ENCODE measurements around the gene TRMO. TPM values are rescaled to one million over a fixed set of nuclear protein-coding genes. Genes with fewer than 3 reads are reported as not detected.
"Not testable (repeated sequence)": the region's sequence is repeated elsewhere in the genome, so short reads cannot be mapped to it uniquely, and the experiment has no call there.

The TRMO gene
- 10 to 100 TPM; 18.7 to 19.2 TPM for total RNA-seq

- ATAC-seq (peak; percentile 85), DNase-seq (peak; percentile 98)
- peaks cover 2% of the 10 kb centered on the region for H3K27me3 Mint-ChIP-seq (ENCODE audit: low read depth)
- H3K4me3 Mint-ChIP-seq: peak within 1 kb of the TSS; percentile 89
- CTCF ChIA-PET: interaction anchor here (0.6 to 9.8 kb wide), 40 partner anchors 9 to 334 kb away, joined by 3 to 222 read pairs (median 16); partner anchors contain the start of genes ANP32B, HEMGN, NANS and TBC1D2
- peaks cover 49% of the 10 kb centered on the region for H3K4me1 Mint-ChIP-seq (ENCODE audit: low read depth)
- POLR2A ChIA-PET: interaction anchor here (0.6 to 5.8 kb wide), 34 partner anchors 9 to 347 kb away, joined by 3 to 110 read pairs (median 5); partner anchors contain the start of genes ANP32B, CORO2A, NANS and NCBP1
- H3K36me3 Mint-ChIP-seq (ENCODE audit: low read depth): peaks cover 11% of the 10 kb centered on the region
- no peaks in the 10 kb centered on the region for H3K9me3 Mint-ChIP-seq (ENCODE audit: insufficient read depth)
- peak within 1 kb of the TSS; percentile 97 for H3K27ac Mint-ChIP-seq
Observed at GRCh38 chr9:97921959-97922724, at the start of gene TRMO. TSS of gene TRMO (minus strand) at chr9:97922500. CDS start at chr9:97922493, 7 bp downstream.

- ChIA-PET CTCF (interaction anchor here (1.0 to 1.3 kb wide), 3 partner anchors 15 to 46 kb away, joined by 3 to 4 read pairs (median 4); no protein-coding TSS in a partner anchor), POLR2A (interaction anchor here (1.0 to 1.4 kb wide), 3 partner anchors 9 to 49 kb away, joined by 3 to 4 read pairs (median 3); partner anchors contain the start of gene TRMO)
- Mint-ChIP-seq H3K36me3 (ENCODE audit: low read depth) (no peaks in the 10 kb centered on the region), H3K27ac (peak overlapping the region; percentile 37), H3K9me3 (ENCODE audit: insufficient read depth) (no peaks in the 10 kb centered on the region), H3K4me1 (ENCODE audit: low read depth) (peaks cover 12% of the 10 kb centered on the region), H3K4me3 (no peak overlapping the region), H3K27me3 (ENCODE audit: low read depth) (peaks cover 13% of the 10 kb centered on the region)
- ATAC-seq (no peak), DNase-seq (no peak)
Observed at GRCh38 chr9:97970165-97970564, 47.9 kb upstream of the TRMO start.

GRCh38 chr9:97969014-97969413 is 46.7 kb upstream of the TRMO start:
- Mint-ChIP-seq H3K4me1 (ENCODE audit: low read depth) (peaks cover 12% of the 10 kb centered on the region), H3K4me3 (no peak overlapping the region), H3K27me3 (ENCODE audit: low read depth) (peaks cover 13% of the 10 kb centered on the region), H3K9me3 (ENCODE audit: insufficient read depth) (no peaks in the 10 kb centered on the region), H3K36me3 (ENCODE audit: low read depth) (no peaks in the 10 kb centered on the region), H3K27ac (no peak overlapping the region)
- ATAC-seq (no peak), DNase-seq (no peak)
- POLR2A ChIA-PET: no interaction called here
- CTCF ChIA-PET: interaction anchor here (1.3 kb wide), 3 partner anchors 9 to 45 kb away, joined by 3 to 4 read pairs (median 4); no protein-coding TSS in a partner anchor

GRCh38 chr9:97966493-97966892 is 44.2 kb upstream of the TRMO start:
- ChIA-PET CTCF (interaction anchor here (1.0 to 1.6 kb wide), 2 partner anchors 42 to 44 kb away, joined by 3 to 5 read pairs; partner anchors contain the start of gene TRMO), POLR2A (interaction anchor here (0.7 kb wide), 1 partner anchor 25 kb away, joined by 3 read pairs; no protein-coding TSS in a partner anchor)
- H3K27ac Mint-ChIP-seq: no peak overlapping the region
- H3K4me1 Mint-ChIP-seq (ENCODE audit: low read depth): peaks cover 12% of the 10 kb centered on the region
- H3K36me3 Mint-ChIP-seq (ENCODE audit: low read depth): no peaks in the 10 kb centered on the region
- H3K27me3 Mint-ChIP-seq (ENCODE audit: low read depth): peaks cover 13% of the 10 kb centered on the region
- H3K9me3 Mint-ChIP-seq (ENCODE audit: insufficient read depth): no peaks in the 10 kb centered on the region
- no peak overlapping the region for H3K4me3 Mint-ChIP-seq
- ATAC-seq (no peak), DNase-seq (no peak)

- POLR2A ChIA-PET: interaction anchor here (1.1 kb wide), 1 partner anchor 19 kb away, joined by 3 read pairs; the partner anchor contains the start of gene ANP32B
- H3K4me1 Mint-ChIP-seq (ENCODE audit: low read depth): peaks cover 4% of the 10 kb centered on the region
- CTCF ChIA-PET: interaction anchor here (0.6 to 4.6 kb wide), 4 partner anchors 8 to 168 kb away, joined by 3 to 30 read pairs (median 4); partner anchors contain the start of gene TRMO
Observed at GRCh38 chr9:97964901-97965300, 42.6 kb upstream of the TRMO start.

GRCh38 chr9:97963232-97963631 is 40.9 kb upstream of the TRMO start:
- H3K27me3 Mint-ChIP-seq (ENCODE audit: low read depth): peaks cover 13% of the 10 kb centered on the region
- CTCF ChIA-PET: interaction anchor here (0.9 to 4.6 kb wide), 6 partner anchors 8 to 82 kb away, joined by 3 to 30 read pairs (median 4); partner anchors contain the start of gene TRMO
- POLR2A ChIA-PET: interaction anchor here (1.2 kb wide), 1 partner anchor 16 kb away, joined by 3 read pairs; no protein-coding TSS in a partner anchor

More at GRCh38 chr9:97964901-97965300, 42.6 kb upstream of the TRMO start:
- Mint-ChIP-seq H3K9me3 (ENCODE audit: insufficient read depth) (no peaks in the 10 kb centered on the region), H3K27ac (no peak overlapping the region), H3K27me3 (ENCODE audit: low read depth) (peaks cover 13% of the 10 kb centered on the region), H3K4me3 (no peak overlapping the region), H3K36me3 (ENCODE audit: low read depth) (no peaks in the 10 kb centered on the region)
- DNase-seq (no peak), ATAC-seq (no peak)

GRCh38 chr9:97962575-97962974 is 40.3 kb upstream of the TRMO start:
- no peak for ATAC-seq
- Mint-ChIP-seq H3K27ac (no peak overlapping the region), H3K36me3 (ENCODE audit: low read depth) (no peaks in the 10 kb centered on the region), H3K4me1 (ENCODE audit: low read depth) (no peaks in the 10 kb centered on the region), H3K9me3 (ENCODE audit: insufficient read depth) (no peaks in the 10 kb centered on the region), H3K27me3 (ENCODE audit: low read depth) (peaks cover 13% of the 10 kb centered on the region), H3K4me3 (no peak overlapping the region)
- DNase-seq: no peak
- POLR2A ChIA-PET: interaction anchor here (1.2 kb wide), 1 partner anchor 17 kb away, joined by 3 read pairs; no protein-coding TSS in a partner anchor
- CTCF ChIA-PET: interaction anchor here (0.8 to 4.6 kb wide), 6 partner anchors 9 to 63 kb away, joined by 3 to 30 read pairs (median 4); partner anchors contain the start of gene TRMO

More at GRCh38 chr9:97963232-97963631, 40.9 kb upstream of the TRMO start:
- H3K4me3 Mint-ChIP-seq: no peak overlapping the region
- ATAC-seq: no peak
- H3K4me1 Mint-ChIP-seq (ENCODE audit: low read depth): no peaks in the 10 kb centered on the region
- H3K27ac Mint-ChIP-seq: no peak overlapping the region
- H3K36me3 Mint-ChIP-seq (ENCODE audit: low read depth): no peaks in the 10 kb centered on the region
- H3K9me3 Mint-ChIP-seq (ENCODE audit: insufficient read depth): no peaks in the 10 kb centered on the region
- no peak for DNase-seq

- CTCF ChIA-PET: interaction anchor here (0.8 to 4.6 kb wide), 6 partner anchors 9 to 256 kb away, joined by 3 to 30 read pairs (median 4); partner anchors contain the start of gene TRMO
- no peak for ATAC-seq
- no peak for DNase-seq
- no peak overlapping the region for H3K27ac Mint-ChIP-seq
- H3K4me3 Mint-ChIP-seq: no peak overlapping the region
- H3K27me3 Mint-ChIP-seq (ENCODE audit: low read depth): peaks cover 13% of the 10 kb centered on the region
- POLR2A ChIA-PET: interaction anchor here (1.2 kb wide), 1 partner anchor 18 kb away, joined by 3 read pairs; no protein-coding TSS in a partner anchor
- no peaks in the 10 kb centered on the region for H3K9me3 Mint-ChIP-seq (ENCODE audit: insufficient read depth)
- H3K36me3 Mint-ChIP-seq (ENCODE audit: low read depth): no peaks in the 10 kb centered on the region
- H3K4me1 Mint-ChIP-seq (ENCODE audit: low read depth): no peaks in the 10 kb centered on the region
Observed at GRCh38 chr9:97962136-97962535, 39.8 kb upstream of the TRMO start.

- no peaks in the 10 kb centered on the region for H3K9me3 Mint-ChIP-seq (ENCODE audit: insufficient read depth)
- ATAC-seq: no peak
- ChIA-PET POLR2A (no interaction called here), CTCF (interaction anchor here (0.9 to 4.6 kb wide), 3 partner anchors 38 to 256 kb away, joined by 3 to 30 read pairs (median 4); partner anchors contain the start of gene TRMO)
- H3K4me1 Mint-ChIP-seq (ENCODE audit: low read depth): no peaks in the 10 kb centered on the region
- peaks cover 11% of the 10 kb centered on the region for H3K27me3 Mint-ChIP-seq (ENCODE audit: low read depth)
- H3K4me3 Mint-ChIP-seq: no peak overlapping the region
- H3K36me3 Mint-ChIP-seq (ENCODE audit: low read depth): no peaks in the 10 kb centered on the region
- no peak for DNase-seq
- no peak overlapping the region for H3K27ac Mint-ChIP-seq
Observed at GRCh38 chr9:97961361-97961760, 39.1 kb upstream of the TRMO start.

- H3K27me3 Mint-ChIP-seq (ENCODE audit: low read depth); H3K4me1 Mint-ChIP-seq (ENCODE audit: low read depth); H3K27ac Mint-ChIP-seq; H3K4me3 Mint-ChIP-seq; POLR2A ChIA-PET; H3K36me3 Mint-ChIP-seq (ENCODE audit: low read depth); ATAC-seq; DNase-seq; H3K9me3 Mint-ChIP-seq (ENCODE audit: insufficient read depth): not testable (repeated sequence)
- CTCF ChIA-PET: interaction anchor here (3.2 to 4.6 kb wide), 2 partner anchors 38 kb away, joined by 30 to 42 read pairs; partner anchors contain the start of gene TRMO
Observed at GRCh38 chr9:97960678-97961328, 38.5 kb upstream of the TRMO start.

- ATAC-seq: no peak
- no peak overlapping the region for H3K27ac Mint-ChIP-seq
- no peak overlapping the region for H3K4me3 Mint-ChIP-seq
Observed at GRCh38 chr9:97959585-97959984, 37.3 kb upstream of the TRMO start.

More at GRCh38 chr9:97959585-97959984, 37.3 kb upstream of the TRMO start:
- H3K36me3 Mint-ChIP-seq (ENCODE audit: low read depth): no peaks in the 10 kb centered on the region
- no peaks in the 10 kb centered on the region for H3K9me3 Mint-ChIP-seq (ENCODE audit: insufficient read depth)
- peaks cover 4% of the 10 kb centered on the region for H3K27me3 Mint-ChIP-seq (ENCODE audit: low read depth)
- no peak for DNase-seq
- no peaks in the 10 kb centered on the region for H3K4me1 Mint-ChIP-seq (ENCODE audit: low read depth)
- POLR2A ChIA-PET: interaction anchor here (0.7 to 1.4 kb wide), 3 partner anchors 27 to 98 kb away, joined by 3 to 7 read pairs (median 3); partner anchors contain the start of gene TRMO
- CTCF ChIA-PET: interaction anchor here (0.6 to 3.2 kb wide), 6 partner anchors 9 to 75 kb away, joined by 3 to 42 read pairs (median 4); partner anchors contain the start of gene TRMO
